Lower lobe of right lung (tissue), 2 donors: Measurements from ENCODE around the gene CNOT4. TPM values are rescaled to one million over a fixed set of nuclear protein-coding genes. Genes with fewer than 3 reads are reported as not detected.

Source experiments
- ATAC-seq, 2 donors: fragments of 200-7000 bp; cut with Tn5 transposase; one replicate each; pipeline ENCODE4 v1.9.1; 2020 to 2022; ENCODE audit warnings: mild to moderate bottlenecking in 2 of 2, moderate library complexity in 2 of 2
- DNase-seq: peaks from one replicate; pipeline ENCODE4 v3.0.0-alpha.2; 2020
- H3K27ac ChIP-seq: fragments of 200-600 bp; one replicate; pipeline ENCODE4 v1.8.0; 2022
- H3K27me3 ChIP-seq: fragments of 200-600 bp; one replicate; pipeline ENCODE4 v1.8.0; 2022; ENCODE audit warnings: low read depth
- H3K36me3 ChIP-seq: fragments of 200-600 bp; one replicate; pipeline ENCODE4 v1.8.0; 2022; ENCODE audit warnings: mild to moderate bottlenecking
- H3K4me1 ChIP-seq: fragments of 200-600 bp; one replicate; pipeline ENCODE4 v1.8.0; 2022
- H3K4me3 ChIP-seq: fragments of 200-600 bp; one replicate; pipeline ENCODE4 v1.8.0; 2022; ENCODE audit warnings: mild to moderate bottlenecking
- H3K9me3 ChIP-seq: fragments of 200-600 bp; one replicate; pipeline ENCODE4 v1.8.0; 2022
- intact Hi-C: fragments of 100-400 bp; cut with DNase I; formaldehyde crosslinking; loops from one replicate; pipeline ENCODE4 v1.11.0; 2022
- total RNA-seq: library from RNA; stranded (reverse); fragmentation: NEBNext Ultra II Directional; extraction: Animal tissue kit (Norgen Biotek cat#: 25700); gene quantifications from one replicate; pipeline ENCODE4 v1.2.1, GENCODE V29; 2021
- TF ChIP-seq, protein P1 (sequence below): fragments of 200-600 bp; IDR thresholded peaks from one replicate; pipeline ENCODE4 v1.8.0; 2022; ENCODE audit warnings: antibody characterized with exemption, mild to moderate bottlenecking
- donor health status: DM: no; HTN: yes; CAD: no; lungs with severe emphysema.

The CNOT4 gene
- total RNA-seq, 1 donor from 2014 or later = 28.0 TPM

- no peak overlapping the region for H3K4me3 ChIP-seq
- TF ChIP-seq, protein P1, sequence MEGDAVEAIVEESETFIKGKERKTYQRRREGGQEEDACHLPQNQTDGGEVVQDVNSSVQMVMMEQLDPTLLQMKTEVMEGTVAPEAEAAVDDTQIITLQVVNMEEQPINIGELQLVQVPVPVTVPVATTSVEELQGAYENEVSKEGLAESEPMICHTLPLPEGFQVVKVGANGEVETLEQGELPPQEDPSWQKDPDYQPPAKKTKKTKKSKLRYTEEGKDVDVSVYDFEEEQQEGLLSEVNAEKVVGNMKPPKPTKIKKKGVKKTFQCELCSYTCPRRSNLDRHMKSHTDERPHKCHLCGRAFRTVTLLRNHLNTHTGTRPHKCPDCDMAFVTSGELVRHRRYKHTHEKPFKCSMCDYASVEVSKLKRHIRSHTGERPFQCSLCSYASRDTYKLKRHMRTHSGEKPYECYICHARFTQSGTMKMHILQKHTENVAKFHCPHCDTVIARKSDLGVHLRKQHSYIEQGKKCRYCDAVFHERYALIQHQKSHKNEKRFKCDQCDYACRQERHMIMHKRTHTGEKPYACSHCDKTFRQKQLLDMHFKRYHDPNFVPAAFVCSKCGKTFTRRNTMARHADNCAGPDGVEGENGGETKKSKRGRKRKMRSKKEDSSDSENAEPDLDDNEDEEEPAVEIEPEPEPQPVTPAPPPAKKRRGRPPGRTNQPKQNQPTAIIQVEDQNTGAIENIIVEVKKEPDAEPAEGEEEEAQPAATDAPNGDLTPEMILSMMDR = no peak
- intact Hi-C loops = no loop called here
These were observed 106.6 kb downstream of the CNOT4 start for GRCh38 chr7:135403302-135403701.

GRCh38 chr7:135397689-135398088 lies 112.2 kb downstream of the CNOT4 start:
- TF ChIP-seq, protein P1 = no peak
- H3K4me1 ChIP-seq = no peaks in the 10 kb centered on the region
- ATAC-seq (no peak), DNase-seq (no peak)
- H3K9me3 ChIP-seq = no peaks in the 10 kb centered on the region
- H3K36me3 ChIP-seq = peaks cover 30% of the 10 kb centered on the region
- intact Hi-C loops = no loop called here
- H3K4me3 ChIP-seq = no peak overlapping the region
- no peak overlapping the region for H3K27ac ChIP-seq
- no peaks in the 10 kb centered on the region for H3K27me3 ChIP-seq

More at GRCh38 chr7:135403302-135403701, 106.6 kb downstream of the CNOT4 start:
- Histone ChIP-seq H3K9me3 (no peaks in the 10 kb centered on the region), H3K36me3 (peaks cover 5% of the 10 kb centered on the region), H3K27me3 (no peaks in the 10 kb centered on the region), H3K4me1 (no peaks in the 10 kb centered on the region), H3K27ac (no peak overlapping the region)
- DNase-seq (no peak), ATAC-seq (no peak)

DNA sequence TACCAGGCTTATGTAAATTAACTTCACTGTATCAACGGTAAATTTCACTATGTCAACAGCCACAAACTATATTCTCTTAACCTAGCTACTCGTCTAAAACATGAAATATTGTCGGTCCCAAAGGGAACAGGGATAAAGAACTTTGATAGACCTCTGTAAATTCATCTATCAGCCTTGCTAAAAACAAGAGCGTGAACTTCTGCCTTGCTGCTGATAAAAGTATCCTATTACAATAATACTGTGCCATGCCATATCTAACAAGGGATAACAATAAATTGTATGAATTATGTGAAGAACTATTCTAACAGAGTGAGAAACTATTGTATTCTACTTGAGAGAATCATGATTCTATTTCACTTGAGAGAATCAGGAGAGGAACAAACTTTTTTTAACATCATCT lies 117.2 kb downstream of the CNOT4 start:
- no peak for ATAC-seq
- Histone ChIP-seq H3K4me1 (no peaks in the 10 kb centered on the region), H3K27ac (no peak overlapping the region), H3K9me3 (no peaks in the 10 kb centered on the region), H3K4me3 (no peak overlapping the region), H3K36me3 (peaks cover 37% of the 10 kb centered on the region), H3K27me3 (no peaks in the 10 kb centered on the region)
- TF ChIP-seq, protein P1 = no peak
- no peak for DNase-seq
- intact Hi-C loops = no loop called here

GRCh38 chr7:135391514-135391913 lies 118.4 kb downstream of the CNOT4 start:
- ATAC-seq (no peak), DNase-seq (no peak)
- Histone ChIP-seq H3K36me3 (peaks cover 37% of the 10 kb centered on the region), H3K4me3 (no peak overlapping the region), H3K9me3 (no peaks in the 10 kb centered on the region), H3K4me1 (no peaks in the 10 kb centered on the region), H3K27me3 (no peaks in the 10 kb centered on the region), H3K27ac (no peak overlapping the region)
- TF ChIP-seq, protein P1 = no peak
- intact Hi-C loops = no loop called here

DNA sequence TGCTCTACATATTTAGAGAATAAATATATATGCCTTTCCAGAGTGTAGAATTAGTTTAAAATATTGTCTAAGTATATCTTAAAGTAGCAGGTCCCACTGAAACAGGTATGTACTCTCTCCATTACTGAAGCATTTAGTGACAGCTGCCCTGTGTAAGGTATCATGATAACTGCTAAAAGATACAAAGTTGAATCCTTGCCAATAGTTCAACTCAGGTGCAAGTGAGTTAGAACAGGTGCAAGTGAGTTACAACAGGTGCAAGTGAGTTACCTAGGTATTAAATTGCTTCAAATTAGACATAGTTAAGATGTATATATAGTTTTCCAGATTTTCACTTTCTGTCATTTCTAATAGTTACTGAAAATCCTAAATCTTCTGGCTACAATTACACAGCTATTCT lies 119.1 kb downstream of the CNOT4 start:
- no peak overlapping the region for H3K27ac ChIP-seq
- no peaks in the 10 kb centered on the region for H3K4me1 ChIP-seq
- TF ChIP-seq, protein P1 = no peak
- intact Hi-C loops = no loop called here
- H3K4me3 ChIP-seq = no peak overlapping the region
- ATAC-seq (no peak), DNase-seq (no peak)
- H3K27me3 ChIP-seq = no peaks in the 10 kb centered on the region
- no peaks in the 10 kb centered on the region for H3K9me3 ChIP-seq
- H3K36me3 ChIP-seq = peaks cover 37% of the 10 kb centered on the region

DNA sequence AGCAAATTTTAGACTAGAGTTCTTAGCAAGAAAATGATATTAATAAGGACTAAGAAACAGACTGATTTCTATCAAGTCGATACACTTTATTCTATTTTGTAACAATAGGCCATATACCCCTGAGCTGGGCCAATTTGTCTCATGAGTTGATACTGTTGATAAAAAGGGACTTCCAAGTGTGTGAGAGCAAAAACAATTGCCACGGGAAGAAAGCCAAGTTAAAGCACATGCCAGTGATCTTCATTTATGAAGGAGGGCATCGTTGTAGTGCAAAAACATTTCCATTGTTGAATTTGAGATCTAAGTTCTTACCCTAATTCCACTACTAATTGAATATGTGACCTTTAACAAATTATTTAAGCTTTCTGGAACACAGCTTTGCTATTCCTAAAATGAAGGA lies 119.9 kb downstream of the CNOT4 start:
- no peaks in the 10 kb centered on the region for H3K9me3 ChIP-seq
- H3K4me1 ChIP-seq = no peaks in the 10 kb centered on the region
- no peaks in the 10 kb centered on the region for H3K27me3 ChIP-seq
- intact Hi-C loops = no loop called here
- TF ChIP-seq, protein P1 = no peak
- H3K4me3 ChIP-seq = no peak overlapping the region
- DNase-seq (no peak), ATAC-seq (no peak)
- H3K27ac ChIP-seq = no peak overlapping the region
- peaks cover 29% of the 10 kb centered on the region for H3K36me3 ChIP-seq
